ENCODE data around the gene RFX2.

RFX2 gene

GRCh38 chr19:6110360-6110977, at the start of gene RFX2:
Gene RFX2, minus strand, starts transcription at chr19:6110500. Its CDS starts 63,004 bp downstream, at chr19:6047496.
- in situ Hi-C loops (cut with HindIII; ENCODE audit: low sequenced_read_pairs) = no loop called here

DNA sequence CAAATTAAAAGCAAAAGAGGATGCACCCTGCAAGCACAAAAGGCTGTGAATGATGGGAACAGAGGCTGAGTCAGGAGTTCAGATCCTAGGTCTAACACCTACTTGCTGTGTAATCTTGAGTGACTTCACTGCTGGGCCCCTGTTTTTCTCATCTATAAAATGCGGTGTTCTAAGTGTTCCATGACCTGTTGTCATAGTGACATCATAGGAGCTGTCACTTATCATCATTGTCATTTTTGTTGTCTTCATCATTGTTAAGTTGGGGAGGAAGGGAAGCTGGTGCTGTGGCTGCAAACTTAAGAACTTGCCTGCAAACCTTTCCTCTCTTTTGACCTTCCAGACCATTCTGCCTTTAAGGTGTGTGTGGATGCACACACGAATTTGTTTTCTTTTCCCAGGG, 45.7 kb upstream of the RFX2 start:
- in situ Hi-C loops (cut with HindIII; ENCODE audit: low sequenced_read_pairs) = no loop called here

GRCh38 chr19:6150289-6150688, 40.0 kb upstream of the RFX2 start:
- in situ Hi-C loops (cut with HindIII; ENCODE audit: low sequenced_read_pairs) = no loop called here

- in situ Hi-C loops (cut with HindIII; ENCODE audit: low sequenced_read_pairs) = loop anchor here (10.0 kb wide), 1 partner anchor 144 kb away; no protein-coding TSS in a partner anchor
These were observed 30.9 kb upstream of the RFX2 start for GRCh38 chr19:6141217-6141616.

DNA sequence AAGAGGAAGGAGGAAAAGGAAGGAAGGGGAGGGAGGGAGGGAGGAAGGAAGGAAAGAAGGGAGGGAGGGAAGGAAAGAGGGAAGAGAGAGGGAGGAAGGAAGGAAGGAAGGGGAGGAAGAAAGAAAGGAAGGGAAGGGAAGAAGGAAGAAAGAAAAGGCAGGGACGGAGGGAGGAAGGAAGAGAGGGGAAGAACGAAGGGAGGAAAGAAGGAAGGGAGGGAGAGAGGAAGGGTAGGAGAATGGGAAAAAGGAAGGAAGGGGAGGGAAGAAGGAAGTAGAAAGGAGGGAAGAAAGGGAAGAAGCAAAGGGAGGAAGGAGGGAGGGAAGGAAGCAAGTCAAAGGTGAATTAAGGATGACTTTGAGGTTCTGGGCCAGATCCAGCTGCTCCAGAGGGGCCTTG, 28.2 kb upstream of the RFX2 start:
- in situ Hi-C loops (cut with HindIII; ENCODE audit: low sequenced_read_pairs) = no loop called here

DNA sequence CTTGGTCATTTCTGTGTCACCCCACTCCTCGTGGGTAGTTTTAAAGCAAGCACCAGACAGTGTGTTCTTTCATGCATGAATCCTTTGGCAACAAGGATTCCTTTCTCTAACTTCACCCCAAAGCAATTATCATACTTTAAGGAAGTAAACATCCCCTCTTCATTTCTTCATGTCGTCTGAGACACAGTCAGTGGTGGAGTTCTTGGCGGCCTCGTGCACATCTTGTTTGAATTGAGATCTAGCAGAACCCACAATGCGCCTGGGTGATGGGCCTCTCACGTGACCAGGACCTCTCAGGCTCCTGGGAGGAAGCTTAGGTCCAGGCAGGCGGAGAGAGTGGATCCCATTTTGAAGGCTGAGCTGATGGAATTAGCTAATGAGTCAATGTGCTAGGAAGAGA, 27.8 kb upstream of the RFX2 start:
- in situ Hi-C loops (cut with HindIII; ENCODE audit: low sequenced_read_pairs) = no loop called here

DNA sequence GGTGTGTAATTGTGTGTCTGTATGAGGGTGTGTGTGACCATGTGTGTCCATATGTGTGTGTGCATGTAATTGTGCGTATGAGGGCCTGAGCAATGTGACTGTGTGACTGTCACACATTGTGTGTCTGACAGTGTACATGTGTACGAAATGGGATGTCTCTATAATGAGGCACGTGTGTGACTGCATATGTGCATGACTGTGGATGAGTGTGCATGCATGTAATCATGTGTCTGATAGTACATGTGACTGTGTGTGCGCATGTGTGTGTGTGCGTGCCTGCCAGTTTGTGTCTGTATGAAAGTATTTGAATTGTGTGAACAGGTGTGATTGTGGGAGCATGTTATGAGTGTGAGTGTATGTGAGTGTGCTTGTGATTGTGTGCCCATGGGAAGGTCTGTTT, 22.9 kb upstream of the RFX2 start:
- in situ Hi-C loops (cut with HindIII; ENCODE audit: low sequenced_read_pairs) = no loop called here

- in situ Hi-C loops (cut with HindIII; ENCODE audit: low sequenced_read_pairs) = no loop called here
These were observed 22.2 kb upstream of the RFX2 start for GRCh38 chr19:6132482-6132881.

DNA sequence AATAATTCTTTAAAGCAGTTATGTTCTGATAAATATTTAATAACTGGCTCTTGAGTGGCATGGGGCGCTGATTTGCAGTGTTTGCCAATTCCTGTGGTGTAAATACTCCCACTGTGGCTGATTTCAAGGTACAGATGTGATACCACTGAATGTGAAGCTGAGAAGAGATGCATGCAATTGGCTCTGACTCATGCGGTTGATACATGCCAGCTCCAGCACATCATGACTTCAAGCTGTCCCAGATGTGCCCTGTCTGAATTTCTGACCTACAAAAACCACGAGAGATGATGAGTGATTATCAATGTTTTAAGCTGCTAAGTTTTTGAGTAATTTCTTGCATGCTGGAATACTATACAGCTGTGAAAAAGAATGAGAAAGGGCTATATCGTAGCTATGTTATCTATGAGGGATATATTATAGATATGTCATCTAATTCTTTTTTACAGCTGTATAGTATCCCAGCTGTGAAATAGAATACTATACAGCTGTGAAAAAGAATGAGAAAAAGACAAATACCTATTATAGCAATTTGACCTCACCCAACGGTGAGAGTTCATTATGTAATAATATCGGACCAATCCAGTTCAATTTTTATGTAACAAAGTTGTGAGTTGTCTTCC, 17.5 kb upstream of the RFX2 start:
- in situ Hi-C loops (cut with HindIII; ENCODE audit: low sequenced_read_pairs) = no loop called here

- in situ Hi-C loops (cut with HindIII; ENCODE audit: low sequenced_read_pairs) = no loop called here
These were observed 16.2 kb upstream of the RFX2 start for GRCh38 chr19:6126335-6126974.

DNA sequence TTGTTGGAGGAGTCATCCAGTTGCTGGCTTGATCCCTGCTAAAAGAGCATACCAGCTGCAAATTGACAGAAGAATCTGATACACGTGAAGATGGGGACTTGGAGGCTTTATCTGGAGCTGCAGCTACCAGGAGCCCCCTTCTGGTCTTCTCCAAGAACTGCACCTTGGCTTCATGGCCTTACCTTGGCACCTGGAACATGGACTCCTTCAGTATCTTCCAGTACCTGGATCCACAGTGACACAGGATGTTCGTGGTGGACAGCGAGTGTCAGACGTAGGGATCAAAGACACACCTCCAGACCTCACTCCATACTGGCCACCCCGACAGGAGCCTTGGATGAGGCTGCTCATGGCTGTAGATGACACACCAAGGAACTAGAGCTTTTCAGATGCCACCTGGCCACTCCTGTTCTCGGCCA, 15.3 kb upstream of the RFX2 start:
- in situ Hi-C loops (cut with HindIII; ENCODE audit: low sequenced_read_pairs) = no loop called here

GRCh38 chr19:6119031-6119430, 8.7 kb upstream of the RFX2 start:
- in situ Hi-C loops (cut with HindIII; ENCODE audit: low sequenced_read_pairs) = loop anchor here (5.0 kb wide), 1 partner anchor 77 kb away; no protein-coding TSS in a partner anchor

- in situ Hi-C loops (cut with HindIII; ENCODE audit: low sequenced_read_pairs) = loop anchor here (5.0 kb wide), 1 partner anchor 76 kb away; no protein-coding TSS in a partner anchor
These were observed 7.7 kb upstream of the RFX2 start for GRCh38 chr19:6118043-6118442.

DNA sequence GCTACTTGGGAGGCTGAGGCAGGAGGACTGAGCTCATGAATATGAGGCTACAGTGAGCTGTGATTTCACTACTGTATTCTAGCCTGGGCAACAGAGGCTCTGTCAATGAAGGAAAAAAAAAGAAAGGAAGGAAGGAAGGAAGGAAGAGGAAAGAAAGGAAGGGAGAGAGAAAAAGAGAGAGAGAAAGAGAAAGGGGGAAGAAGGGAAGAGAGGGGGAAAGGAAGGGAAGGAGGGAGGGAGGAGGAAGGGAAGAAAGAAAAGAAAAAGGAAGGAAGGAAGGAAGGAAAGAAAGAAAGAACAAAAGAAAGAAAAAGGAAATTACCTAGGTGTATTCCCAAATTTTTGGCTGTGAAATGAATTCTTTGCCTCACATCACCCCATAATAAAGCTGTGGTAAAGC, 7.2 kb upstream of the RFX2 start:
- in situ Hi-C loops (cut with HindIII; ENCODE audit: low sequenced_read_pairs) = loop anchor here (5.0 kb wide), 1 partner anchor 75 kb away; no protein-coding TSS in a partner anchor

DNA sequence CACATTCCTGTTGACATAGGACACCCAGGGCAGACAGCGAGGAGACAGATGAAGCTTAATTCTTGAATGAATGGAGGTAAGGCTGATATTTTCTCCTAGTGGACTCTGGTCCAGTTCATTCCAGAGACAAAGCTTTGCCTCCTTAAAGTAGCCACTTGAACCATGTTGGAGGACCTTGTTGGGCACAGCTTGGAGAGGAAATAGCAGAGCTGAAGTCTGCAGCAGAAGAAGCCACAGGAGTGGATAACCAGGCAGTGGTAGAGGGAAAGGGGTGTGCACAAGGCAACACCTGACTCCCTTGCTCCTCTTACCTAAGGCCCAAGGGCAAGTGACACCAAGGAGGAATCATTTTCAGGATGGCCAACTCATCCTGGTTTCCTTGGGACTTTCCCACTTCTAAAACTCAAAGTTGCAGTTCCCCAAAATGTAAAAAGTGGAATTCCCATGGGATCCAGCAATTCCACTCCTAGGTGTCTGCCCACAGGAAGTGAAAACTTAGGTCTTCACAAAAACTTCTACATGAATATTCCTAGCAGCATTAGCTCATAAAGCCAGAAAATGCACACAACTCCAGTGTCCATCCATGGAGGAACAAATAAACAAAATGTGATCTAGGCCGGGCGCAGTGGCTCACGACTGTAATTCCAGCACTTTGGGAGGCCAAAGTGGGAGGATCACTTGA, 6.6 kb upstream of the RFX2 start:
- in situ Hi-C loops (cut with HindIII; ENCODE audit: low sequenced_read_pairs) = loop anchor here (5.0 kb wide), 1 partner anchor 75 kb away; no protein-coding TSS in a partner anchor

- in situ Hi-C loops (cut with HindIII; ENCODE audit: low sequenced_read_pairs) = loop anchor here (5.0 kb wide), 1 partner anchor 74 kb away; no protein-coding TSS in a partner anchor
These were observed 5.7 kb upstream of the RFX2 start for GRCh38 chr19:6115992-6116391.

DNA sequence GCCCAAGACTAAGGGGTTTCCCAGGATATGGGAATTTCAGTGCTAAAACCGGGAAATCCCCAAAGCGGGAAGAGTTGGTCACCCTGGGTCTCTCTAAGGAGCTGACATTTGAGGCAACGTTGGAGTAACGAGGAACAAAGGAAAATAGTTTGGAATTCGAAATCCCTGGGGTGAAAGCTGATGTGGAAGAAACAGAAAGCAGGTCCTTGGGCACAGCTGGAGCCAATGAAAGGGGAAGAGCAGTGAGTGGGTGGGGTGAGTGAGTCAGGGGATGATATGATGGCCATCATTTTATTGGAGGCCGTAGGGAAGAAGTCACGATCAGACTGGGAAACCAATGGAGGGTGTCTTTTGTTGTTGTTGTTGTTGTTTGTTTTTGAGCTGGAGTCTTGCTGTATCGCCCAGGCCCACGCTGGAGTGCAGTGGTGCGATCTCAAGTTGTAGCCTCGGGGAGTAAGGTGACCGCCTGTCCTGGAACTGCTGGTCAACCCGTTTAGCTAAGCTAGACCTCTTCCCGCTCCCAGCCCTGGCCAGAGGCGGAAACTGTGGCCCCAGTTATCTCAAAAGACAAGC, 3.4 kb upstream of the RFX2 start:
- in situ Hi-C loops (cut with HindIII; ENCODE audit: low sequenced_read_pairs) = no loop called here

- in situ Hi-C loops (cut with HindIII; ENCODE audit: low sequenced_read_pairs) = no loop called here
These were observed 353 bp downstream of the RFX2 start for GRCh38 chr19:6109947-6110346.

DNA sequence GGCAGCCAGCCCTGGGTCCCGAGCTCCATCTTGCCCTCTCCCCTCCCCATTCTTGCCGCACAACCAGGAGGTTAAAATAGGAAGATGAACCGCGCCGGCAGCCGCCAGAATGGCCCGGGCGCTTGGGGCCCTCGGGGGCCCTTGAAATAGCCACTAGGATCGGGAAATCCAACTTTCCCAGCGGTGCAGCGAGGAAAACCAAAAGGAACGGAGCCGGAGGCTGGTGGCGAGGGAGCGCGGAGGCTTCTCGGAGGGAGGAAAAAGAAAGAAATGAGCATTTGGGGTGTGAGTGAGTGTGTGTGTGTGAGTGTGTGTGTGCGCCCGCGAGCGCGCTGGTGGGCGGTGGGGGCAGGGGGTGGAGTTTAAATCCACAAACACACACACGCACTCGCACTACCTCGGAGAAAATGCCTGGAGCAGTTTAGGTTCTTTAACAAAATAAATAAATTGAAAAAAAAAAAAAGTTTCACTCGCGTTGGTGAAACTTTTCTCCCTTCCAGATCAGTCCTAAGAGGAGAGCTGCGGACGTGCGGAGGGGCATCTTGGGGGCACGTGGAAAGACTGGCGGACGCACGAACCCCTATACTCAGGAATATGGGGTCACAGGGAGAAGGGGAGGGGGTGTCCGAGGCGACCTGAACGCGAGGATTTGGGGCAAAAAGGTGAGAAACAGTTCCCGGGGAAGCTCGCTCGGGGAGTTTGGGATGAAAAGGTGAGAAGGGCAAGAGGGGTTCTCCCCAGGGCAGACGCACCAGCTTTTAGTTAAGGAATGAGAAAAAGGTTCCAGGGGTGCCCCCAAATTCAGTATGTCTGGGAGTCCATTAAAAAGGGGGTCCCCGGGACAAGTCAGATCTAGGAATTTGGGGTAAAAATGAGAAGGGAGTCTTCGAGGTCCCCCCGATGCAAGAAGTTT, 1.3 kb downstream of the RFX2 start:
- in situ Hi-C loops (cut with HindIII; ENCODE audit: low sequenced_read_pairs) = no loop called here
